SKM-1 treated with dmso at 0.1 percent for 144 hours (cell line): ENCODE data around the gene USP17L26.
"Not testable (repeated sequence)": the region's sequence is repeated elsewhere in the genome, so short reads cannot be mapped to it uniquely, and the experiment has no call there.

Experiments used
- DNase-seq: peaks from one replicate; lab custom pipeline; 2025; ENCODE audit not compliant: unreplicated experiment; lab: John Stamatoyannopoulos, UW

Gene USP17L26, protein sequence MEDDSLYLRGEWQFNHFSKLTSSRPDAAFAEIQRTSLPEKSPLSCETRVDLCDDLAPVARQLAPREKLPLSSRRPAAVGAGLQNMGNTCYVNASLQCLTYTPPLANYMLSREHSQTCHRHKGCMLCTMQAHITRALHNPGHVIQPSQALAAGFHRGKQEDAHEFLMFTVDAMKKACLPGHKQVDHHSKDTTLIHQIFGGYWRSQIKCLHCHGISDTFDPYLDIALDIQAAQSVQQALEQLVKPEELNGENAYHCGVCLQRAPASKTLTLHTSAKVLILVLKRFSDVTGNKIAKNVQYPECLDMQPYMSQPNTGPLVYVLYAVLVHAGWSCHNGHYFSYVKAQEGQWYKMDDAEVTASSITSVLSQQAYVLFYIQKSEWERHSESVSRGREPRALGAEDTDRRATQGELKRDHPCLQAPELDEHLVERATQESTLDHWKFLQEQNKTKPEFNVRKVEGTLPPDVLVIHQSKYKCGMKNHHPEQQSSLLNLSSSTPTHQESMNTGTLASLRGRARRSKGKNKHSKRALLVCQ

DNA sequence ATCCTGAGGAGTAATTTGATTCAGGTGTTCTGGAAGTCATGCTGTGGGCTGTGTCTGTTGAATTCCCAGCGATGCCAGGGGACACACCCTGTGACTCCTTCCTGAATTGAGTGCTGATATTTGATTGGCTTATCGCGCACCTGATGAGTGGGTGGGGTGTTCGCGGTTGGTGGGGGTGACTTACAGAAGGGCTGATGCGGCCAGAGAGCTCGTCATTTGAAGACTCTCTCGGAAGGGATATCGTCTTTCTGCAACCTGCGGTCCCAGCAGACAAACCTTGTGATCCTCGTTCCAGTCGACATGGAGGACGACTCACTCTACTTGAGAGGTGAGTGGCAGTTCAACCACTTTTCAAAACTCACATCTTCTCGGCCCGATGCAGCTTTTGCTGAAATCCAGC, at the start of gene USP17L26:
Gene USP17L26 (plus strand): TSS at position 301 of the 400 bp plus-strand sequence. CDS start 0 bp downstream, at position 301.
- not testable (repeated sequence) for DNase-seq

DNA sequence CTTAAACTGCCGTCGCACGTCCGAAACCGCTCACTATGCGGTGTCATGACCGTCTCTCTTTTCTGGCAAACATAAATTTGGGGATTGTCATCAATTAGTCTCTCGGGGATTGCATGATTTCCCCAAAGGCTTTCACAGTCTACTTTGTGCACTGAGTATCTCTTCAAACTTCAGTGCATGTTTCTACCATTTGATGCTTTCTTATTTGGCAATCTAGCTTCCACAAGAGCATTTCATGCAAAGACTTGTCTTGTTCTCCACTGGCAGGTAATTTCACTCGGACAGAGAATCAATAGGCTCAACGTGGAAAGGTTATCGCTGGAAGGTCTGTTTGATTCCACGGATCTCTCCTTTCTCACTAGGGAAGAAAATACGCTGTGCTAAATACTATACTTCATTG, 10.3 kb upstream of the USP17L26 start:
- not testable (repeated sequence) for DNase-seq

DNA sequence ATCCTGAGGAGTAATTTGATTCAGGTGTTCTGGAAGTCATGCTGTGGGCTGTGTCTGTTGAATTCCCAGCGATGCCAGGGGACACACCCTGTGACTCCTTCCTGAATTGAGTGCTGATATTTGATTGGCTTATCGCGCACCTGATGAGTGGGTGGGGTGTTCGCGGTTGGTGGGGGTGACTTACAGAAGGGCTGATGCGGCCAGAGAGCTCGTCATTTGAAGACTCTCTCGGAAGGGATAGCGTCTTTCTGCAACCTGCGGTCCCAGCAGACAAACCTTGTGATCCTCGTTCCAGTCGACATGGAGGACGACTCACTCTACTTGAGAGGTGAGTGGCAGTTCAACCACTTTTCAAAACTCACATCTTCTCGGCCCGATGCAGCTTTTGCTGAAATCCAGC, 9.6 kb upstream of the USP17L26 start, which contains the start of gene USP17L24:
Gene USP17L24 (plus strand): TSS at position 301 of the 400 bp plus-strand sequence. CDS start 0 bp downstream, at position 301.
- not testable (repeated sequence) for DNase-seq

DNA sequence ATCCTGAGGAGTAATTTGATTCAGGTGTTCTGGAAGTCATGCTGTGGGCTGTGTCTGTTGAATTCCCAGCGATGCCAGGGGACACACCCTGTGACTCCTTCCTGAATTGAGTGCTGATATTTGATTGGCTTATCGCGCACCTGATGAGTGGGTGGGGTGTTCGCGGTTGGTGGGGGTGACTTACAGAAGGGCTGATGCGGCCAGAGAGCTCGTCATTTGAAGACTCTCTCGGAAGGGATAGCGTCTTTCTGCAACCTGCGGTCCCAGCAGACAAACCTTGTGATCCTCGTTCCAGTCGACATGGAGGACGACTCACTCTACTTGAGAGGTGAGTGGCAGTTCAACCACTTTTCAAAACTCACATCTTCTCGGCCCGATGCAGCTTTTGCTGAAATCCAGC, 4.8 kb upstream of the USP17L26 start, which contains the start of gene USP17L25:
Gene USP17L25 (plus strand): TSS at position 301 of the 400 bp plus-strand sequence. CDS start 0 bp downstream, at position 301.
- DNase-seq: not testable (repeated sequence)

DNA sequence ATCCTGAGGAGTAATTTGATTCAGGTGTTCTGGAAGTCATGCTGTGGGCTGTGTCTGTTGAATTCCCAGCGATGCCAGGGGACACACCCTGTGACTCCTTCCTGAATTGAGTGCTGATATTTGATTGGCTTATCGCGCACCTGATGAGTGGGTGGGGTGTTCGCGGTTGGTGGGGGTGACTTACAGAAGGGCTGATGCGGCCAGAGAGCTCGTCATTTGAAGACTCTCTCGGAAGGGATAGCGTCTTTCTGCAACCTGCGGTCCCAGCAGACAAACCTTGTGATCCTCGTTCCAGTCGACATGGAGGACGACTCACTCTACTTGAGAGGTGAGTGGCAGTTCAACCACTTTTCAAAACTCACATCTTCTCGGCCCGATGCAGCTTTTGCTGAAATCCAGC, 4.6 kb downstream of the USP17L26 start, which contains the start of gene USP17L5:
Gene USP17L5 (plus strand): TSS at position 301 of the 400 bp plus-strand sequence. CDS start 0 bp downstream, at position 301.
- not testable (repeated sequence) for DNase-seq

DNA sequence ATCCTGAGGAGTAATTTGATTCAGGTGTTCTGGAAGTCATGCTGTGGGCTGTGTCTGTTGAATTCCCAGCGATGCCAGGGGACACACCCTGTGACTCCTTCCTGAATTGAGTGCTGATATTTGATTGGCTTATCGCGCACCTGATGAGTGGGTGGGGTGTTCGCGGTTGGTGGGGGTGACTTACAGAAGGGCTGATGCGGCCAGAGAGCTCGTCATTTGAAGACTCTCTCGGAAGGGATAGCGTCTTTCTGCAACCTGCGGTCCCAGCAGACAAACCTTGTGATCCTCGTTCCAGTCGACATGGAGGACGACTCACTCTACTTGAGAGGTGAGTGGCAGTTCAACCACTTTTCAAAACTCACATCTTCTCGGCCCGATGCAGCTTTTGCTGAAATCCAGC, 9.4 kb downstream of the USP17L26 start, which contains the start of gene USP17L27:
Gene USP17L27 (plus strand): TSS at position 301 of the 400 bp plus-strand sequence. CDS start 0 bp downstream, at position 301.
- not testable (repeated sequence) for DNase-seq

DNA sequence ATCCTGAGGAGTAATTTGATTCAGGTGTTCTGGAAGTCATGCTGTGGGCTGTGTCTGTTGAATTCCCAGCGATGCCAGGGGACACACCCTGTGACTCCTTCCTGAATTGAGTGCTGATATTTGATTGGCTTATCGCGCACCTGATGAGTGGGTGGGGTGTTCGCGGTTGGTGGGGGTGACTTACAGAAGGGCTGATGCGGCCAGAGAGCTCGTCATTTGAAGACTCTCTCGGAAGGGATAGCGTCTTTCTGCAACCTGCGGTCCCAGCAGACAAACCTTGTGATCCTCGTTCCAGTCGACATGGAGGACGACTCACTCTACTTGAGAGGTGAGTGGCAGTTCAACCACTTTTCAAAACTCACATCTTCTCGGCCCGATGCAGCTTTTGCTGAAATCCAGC, 14.1 kb downstream of the USP17L26 start, which contains the start of gene USP17L28:
Gene USP17L28 (plus strand): TSS at position 301 of the 400 bp plus-strand sequence. CDS start 0 bp downstream, at position 301.
- not testable (repeated sequence) for DNase-seq

DNA sequence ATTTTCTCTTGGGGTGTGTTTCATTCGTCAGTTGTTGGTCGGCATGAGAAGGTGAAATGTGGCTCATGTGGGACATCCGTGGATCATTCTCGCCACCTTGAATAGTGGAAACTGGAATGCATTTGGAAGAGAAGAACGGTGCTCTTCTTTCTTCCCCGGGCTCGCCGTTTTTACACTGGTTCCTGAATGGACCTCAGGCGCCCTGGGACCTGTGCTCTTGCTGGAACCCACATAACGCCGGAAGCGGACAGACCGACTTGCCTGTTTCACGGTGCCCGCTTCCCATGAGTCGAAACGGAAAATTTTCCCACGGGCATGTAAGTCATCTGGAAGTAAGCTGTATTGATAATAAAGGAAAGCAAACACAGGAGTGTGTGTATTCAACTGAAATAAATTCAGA, 16.4 kb downstream of the USP17L26 start:
- DNase-seq: not testable (repeated sequence)

DNA sequence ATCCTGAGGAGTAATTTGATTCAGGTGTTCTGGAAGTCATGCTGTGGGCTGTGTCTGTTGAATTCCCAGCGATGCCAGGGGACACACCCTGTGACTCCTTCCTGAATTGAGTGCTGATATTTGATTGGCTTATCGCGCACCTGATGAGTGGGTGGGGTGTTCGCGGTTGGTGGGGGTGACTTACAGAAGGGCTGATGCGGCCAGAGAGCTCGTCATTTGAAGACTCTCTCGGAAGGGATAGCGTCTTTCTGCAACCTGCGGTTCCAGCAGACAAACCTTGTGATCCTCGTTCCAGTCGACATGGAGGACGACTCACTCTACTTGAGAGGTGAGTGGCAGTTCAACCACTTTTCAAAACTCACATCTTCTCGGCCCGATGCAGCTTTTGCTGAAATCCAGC, 18.9 kb downstream of the USP17L26 start, which contains the start of gene USP17L29:
Gene USP17L29 (plus strand): TSS at position 301 of the 400 bp plus-strand sequence. CDS start 0 bp downstream, at position 301.
- not testable (repeated sequence) for DNase-seq

DNA sequence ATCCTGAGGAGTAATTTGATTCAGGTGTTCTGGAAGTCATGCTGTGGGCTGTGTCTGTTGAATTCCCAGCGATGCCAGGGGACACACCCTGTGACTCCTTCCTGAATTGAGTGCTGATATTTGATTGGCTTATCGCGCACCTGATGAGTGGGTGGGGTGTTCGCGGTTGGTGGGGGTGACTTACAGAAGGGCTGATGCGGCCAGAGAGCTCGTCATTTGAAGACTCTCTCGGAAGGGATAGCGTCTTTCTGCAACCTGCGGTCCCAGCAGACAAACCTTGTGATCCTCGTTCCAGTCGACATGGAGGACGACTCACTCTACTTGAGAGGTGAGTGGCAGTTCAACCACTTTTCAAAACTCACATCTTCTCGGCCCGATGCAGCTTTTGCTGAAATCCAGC, 28.4 kb downstream of the USP17L26 start, which contains the start of gene USP17L30:
Gene USP17L30 (plus strand): TSS at position 301 of the 400 bp plus-strand sequence. CDS start 0 bp downstream, at position 301.
- DNase-seq: not testable (repeated sequence)

DNA sequence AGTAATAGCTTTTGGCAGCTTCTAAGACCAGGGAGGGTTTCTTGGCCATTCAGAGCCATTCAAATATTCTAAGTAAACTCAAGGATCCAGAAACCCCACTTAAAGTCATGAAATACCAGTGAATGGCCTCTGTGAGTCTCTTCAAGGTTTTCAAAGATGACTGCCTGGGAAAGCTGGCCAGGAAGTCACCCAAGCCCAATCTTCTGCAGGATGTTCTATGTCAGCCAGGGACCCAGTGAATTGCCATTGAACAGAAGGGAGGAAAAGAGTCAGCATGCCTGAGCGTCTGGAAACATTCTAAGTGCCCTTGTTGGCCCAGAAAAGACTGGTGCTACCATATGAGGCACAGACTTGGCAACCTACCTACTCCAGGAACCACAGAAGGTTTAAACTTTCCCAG, 45.4 kb downstream of the USP17L26 start:
- DNase-seq: not testable (repeated sequence)

DNA sequence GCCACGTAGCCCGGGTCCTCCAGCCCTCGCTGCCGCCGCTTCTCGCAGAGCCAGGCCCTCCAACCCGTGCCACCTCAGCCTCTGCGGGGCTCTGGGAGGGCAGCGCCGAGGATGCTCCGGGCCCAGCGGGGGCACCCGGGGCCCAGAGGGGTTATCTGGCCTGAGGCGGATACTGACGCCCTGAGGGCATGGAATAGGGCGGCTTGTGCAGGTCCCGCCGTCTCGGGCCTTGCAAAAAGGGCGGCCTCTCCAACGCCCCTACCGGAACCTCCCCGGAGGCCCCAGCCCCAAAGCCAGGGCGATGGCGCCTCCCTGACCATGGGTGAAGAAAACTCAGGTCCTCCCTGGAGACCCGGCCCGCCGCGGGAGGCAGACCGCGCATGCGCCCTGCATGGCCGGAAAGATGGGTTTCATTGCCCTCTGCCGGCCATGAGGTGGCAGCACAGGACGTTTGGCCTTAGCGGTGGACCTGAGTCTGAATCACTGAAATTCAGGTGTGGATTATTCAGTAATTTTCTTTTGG, 46.6 kb downstream of the USP17L26 start:
- not testable (repeated sequence) for DNase-seq

DNA sequence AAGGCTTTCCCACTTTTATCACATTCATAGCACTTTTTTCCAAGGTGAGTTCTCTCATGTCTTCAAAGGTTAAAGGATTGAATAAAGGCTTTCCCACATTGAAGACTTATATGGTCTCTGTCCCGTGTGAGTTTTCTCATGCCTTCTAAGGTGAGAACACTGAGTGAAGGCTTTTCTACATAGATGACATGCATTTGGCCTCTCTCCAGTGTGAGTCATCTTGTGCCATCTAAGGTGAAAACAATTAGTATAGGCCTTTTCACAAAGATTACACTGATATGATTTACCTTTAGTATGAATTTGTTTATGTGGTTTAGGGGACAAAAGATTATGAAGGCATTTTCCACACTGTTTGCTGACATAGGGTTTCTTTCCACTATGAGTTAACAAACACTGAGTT, 49.7 kb downstream of the USP17L26 start:
- DNase-seq: no peak
